GM15510 (cell line): Measurements from ENCODE around the gene FAM168B.

Experiments
- POLR2A ChIP-seq: IDR thresholded peaks from 3 replicates; pipeline ENCODE4 v1.6.1; 2011; ENCODE audit warnings: borderline replicate concordance; ENCODE audit not compliant: insufficient read length; ENCODE audit errors: extremely low read depth

The FAM168B gene

GRCh38 chr2:131029812-131030211 lies 63.4 kb downstream of the FAM168B start:
- no peak for TF ChIP-seq POLR2A

GRCh38 chr2:131027566-131028528 lies 65.4 kb downstream of the FAM168B start:
- TF ChIP-seq POLR2A, result no peak

- TF ChIP-seq POLR2A, result no peak
Measured at GRCh38 chr2:131026919-131027318, 66.3 kb downstream of the FAM168B start.

GRCh38 chr2:131023758-131024157 lies 69.5 kb downstream of the FAM168B start:
- no peak for TF ChIP-seq POLR2A

- TF ChIP-seq POLR2A, result no peak
Measured at GRCh38 chr2:131022731-131023130, 70.5 kb downstream of the FAM168B start.

- TF ChIP-seq POLR2A, result no peak
Measured at GRCh38 chr2:131016826-131017741, 76.2 kb downstream of the FAM168B start.

- TF ChIP-seq POLR2A, result no peak
Measured at GRCh38 chr2:131015764-131016163, 77.5 kb downstream of the FAM168B start.

- no peak for TF ChIP-seq POLR2A
Measured at GRCh38 chr2:131014141-131014540, 79.1 kb downstream of the FAM168B start.

GRCh38 chr2:131011486-131011885 lies 81.8 kb downstream of the FAM168B start:
- TF ChIP-seq POLR2A, result no peak

GRCh38 chr2:131010566-131010965 lies 82.7 kb downstream of the FAM168B start:
- no peak for TF ChIP-seq POLR2A

GRCh38 chr2:131009713-131010475 lies 83.4 kb downstream of the FAM168B start:
- TF ChIP-seq POLR2A, result no peak

GRCh38 chr2:131008967-131009366 lies 84.3 kb downstream of the FAM168B start:
- no peak for TF ChIP-seq POLR2A

- TF ChIP-seq POLR2A, result no peak
Measured at GRCh38 chr2:131006561-131006960, 86.7 kb downstream of the FAM168B start.

- TF ChIP-seq POLR2A, result no peak
Measured at GRCh38 chr2:131005216-131005935, 87.9 kb downstream of the FAM168B start.
